Mucosa of stomach (tissue), 1 donor: ENCODE data around the gene EYS.

Experiments used
- H3K27me3 ChIP-seq: one replicate; pipeline ENCODE4 v1.7.0; 2013; ENCODE audit warnings: mild to moderate bottlenecking, low read length; ENCODE audit not compliant: control insufficient read depth, insufficient read depth
- H3K36me3 ChIP-seq: one replicate; pipeline ENCODE4 v1.7.0; 2013; ENCODE audit warnings: low read length; ENCODE audit not compliant: control insufficient read depth, insufficient read depth
- H3K4me1 ChIP-seq: one replicate; pipeline ENCODE4 v1.7.0; 2013; ENCODE audit warnings: mild to moderate bottlenecking, low read length; ENCODE audit not compliant: control insufficient read depth, insufficient read depth
- H3K4me3 ChIP-seq: one replicate; pipeline ENCODE4 v1.7.0; 2013; ENCODE audit warnings: low read length
- H3K9ac ChIP-seq: one replicate; pipeline ENCODE4 v1.7.0; 2013; ENCODE audit warnings: mild to moderate bottlenecking, low read length, moderate library complexity
- H3K9me3 ChIP-seq: one replicate; pipeline ENCODE4 v1.7.0; 2013; ENCODE audit warnings: mild to moderate bottlenecking, low read length, moderate library complexity; ENCODE audit not compliant: control insufficient read depth
- donor health status: Pancreatic carcinoma.

The EYS gene

GRCh38 chr6:65262241-65262640 lies 444.8 kb downstream of the EYS start:
- H3K4me1 ChIP-seq, result no peaks in the 10 kb centered on the region
- H3K9me3 ChIP-seq, result no peaks in the 10 kb centered on the region
- no peaks in the 10 kb centered on the region for H3K36me3 ChIP-seq
- no peak overlapping the region for H3K4me3 ChIP-seq
- H3K27me3 ChIP-seq, result no peaks in the 10 kb centered on the region
- H3K9ac ChIP-seq, result no peak overlapping the region

GRCh38 chr6:65259982-65260381 lies 447.0 kb downstream of the EYS start:
- Histone ChIP-seq H3K4me1 (no peaks in the 10 kb centered on the region), H3K9me3 (no peaks in the 10 kb centered on the region), H3K36me3 (no peaks in the 10 kb centered on the region), H3K27me3 (no peaks in the 10 kb centered on the region), H3K4me3 (no peak overlapping the region), H3K9ac (no peak overlapping the region)

- no peaks in the 10 kb centered on the region for H3K4me1 ChIP-seq
- no peak overlapping the region for H3K9ac ChIP-seq
- H3K4me3 ChIP-seq, result no peak overlapping the region
- no peaks in the 10 kb centered on the region for H3K9me3 ChIP-seq
- no peaks in the 10 kb centered on the region for H3K27me3 ChIP-seq
- H3K36me3 ChIP-seq, result no peaks in the 10 kb centered on the region
Observed at GRCh38 chr6:65259059-65259458, 448.0 kb downstream of the EYS start.

- Histone ChIP-seq H3K36me3 (no peaks in the 10 kb centered on the region), H3K4me3 (no peak overlapping the region), H3K9ac (no peak overlapping the region), H3K9me3 (no peaks in the 10 kb centered on the region), H3K4me1 (no peaks in the 10 kb centered on the region), H3K27me3 (no peaks in the 10 kb centered on the region)
Observed at GRCh38 chr6:65253041-65253440, 454.0 kb downstream of the EYS start.

- H3K9ac ChIP-seq, result no peak overlapping the region
- H3K27me3 ChIP-seq, result no peaks in the 10 kb centered on the region
- no peaks in the 10 kb centered on the region for H3K4me1 ChIP-seq
- no peaks in the 10 kb centered on the region for H3K36me3 ChIP-seq
- no peaks in the 10 kb centered on the region for H3K9me3 ChIP-seq
- H3K4me3 ChIP-seq, result no peak overlapping the region
Observed at GRCh38 chr6:65248101-65248610, 458.9 kb downstream of the EYS start.

GRCh38 chr6:65231616-65232015 lies 475.4 kb downstream of the EYS start:
- Histone ChIP-seq H3K9ac (no peak overlapping the region), H3K4me1 (no peaks in the 10 kb centered on the region), H3K27me3 (no peaks in the 10 kb centered on the region), H3K4me3 (no peak overlapping the region), H3K9me3 (no peaks in the 10 kb centered on the region), H3K36me3 (no peaks in the 10 kb centered on the region)

- Histone ChIP-seq H3K27me3 (no peaks in the 10 kb centered on the region), H3K4me1 (no peaks in the 10 kb centered on the region), H3K9me3 (no peaks in the 10 kb centered on the region), H3K4me3 (no peak overlapping the region), H3K36me3 (no peaks in the 10 kb centered on the region), H3K9ac (no peak overlapping the region)
Observed at GRCh38 chr6:65229825-65230224, 477.2 kb downstream of the EYS start.

- no peak overlapping the region for H3K4me3 ChIP-seq
- no peak overlapping the region for H3K9ac ChIP-seq
- H3K9me3 ChIP-seq, result no peaks in the 10 kb centered on the region
- no peaks in the 10 kb centered on the region for H3K36me3 ChIP-seq
- no peaks in the 10 kb centered on the region for H3K4me1 ChIP-seq
- no peaks in the 10 kb centered on the region for H3K27me3 ChIP-seq
Observed at GRCh38 chr6:65221153-65221552, 485.9 kb downstream of the EYS start.

- no peak overlapping the region for H3K4me3 ChIP-seq
- no peaks in the 10 kb centered on the region for H3K27me3 ChIP-seq
- H3K36me3 ChIP-seq, result no peaks in the 10 kb centered on the region
- no peaks in the 10 kb centered on the region for H3K9me3 ChIP-seq
- H3K4me1 ChIP-seq, result no peaks in the 10 kb centered on the region
- no peak overlapping the region for H3K9ac ChIP-seq
Observed at GRCh38 chr6:65202738-65203137, 504.3 kb downstream of the EYS start.

- Histone ChIP-seq H3K36me3 (no peaks in the 10 kb centered on the region), H3K4me1 (no peaks in the 10 kb centered on the region), H3K4me3 (no peak overlapping the region), H3K9me3 (no peaks in the 10 kb centered on the region), H3K27me3 (no peaks in the 10 kb centered on the region), H3K9ac (no peak overlapping the region)
Observed at GRCh38 chr6:65199683-65200082, 507.3 kb downstream of the EYS start.

- Histone ChIP-seq H3K4me3 (no peak overlapping the region), H3K27me3 (no peaks in the 10 kb centered on the region), H3K9me3 (no peaks in the 10 kb centered on the region), H3K9ac (no peak overlapping the region), H3K4me1 (no peaks in the 10 kb centered on the region), H3K36me3 (no peaks in the 10 kb centered on the region)
Observed at GRCh38 chr6:65199121-65199520, 507.9 kb downstream of the EYS start.

- no peaks in the 10 kb centered on the region for H3K36me3 ChIP-seq
- no peak overlapping the region for H3K9ac ChIP-seq
- H3K4me3 ChIP-seq, result no peak overlapping the region
- no peaks in the 10 kb centered on the region for H3K9me3 ChIP-seq
- H3K27me3 ChIP-seq, result no peaks in the 10 kb centered on the region
- H3K4me1 ChIP-seq, result no peaks in the 10 kb centered on the region
Observed at GRCh38 chr6:65191471-65191870, 515.6 kb downstream of the EYS start.

- Histone ChIP-seq H3K4me1 (no peaks in the 10 kb centered on the region), H3K27me3 (no peaks in the 10 kb centered on the region), H3K9me3 (no peaks in the 10 kb centered on the region), H3K4me3 (no peak overlapping the region), H3K9ac (no peak overlapping the region), H3K36me3 (no peaks in the 10 kb centered on the region)
Observed at GRCh38 chr6:65189236-65189881, 517.7 kb downstream of the EYS start.
